Transverse colon (tissue), 4 donors: ENCODE results near the gene PITPNM1. TPM values are rescaled to one million over a fixed set of nuclear protein-coding genes. Genes with fewer than 3 reads are reported as not detected.
A peak's percentile ranks its signal among the peaks of the same experiment; 100 is the strongest.

Experiments
- DNase-seq: peaks from one replicate; pipeline ENCODE4 v3.0.0-alpha.2; 2019
- H3K27ac ChIP-seq, 4 donors: fragments of 200-600 bp; sonication (generic); 2 replicates each; pipeline ENCODE4 v1.5.1; 2016 to 2018; ENCODE audit warnings: inconsistent platforms in 4 of 4
- H3K27me3 ChIP-seq: fragments of 200-600 bp; sonication (generic); 2 replicates; pipeline ENCODE4 v1.5.1; 2017; ENCODE audit warnings: inconsistent platforms
- H3K36me3 ChIP-seq, 4 donors: fragments of 200-600 bp; sonication (generic); 2 replicates each; pipeline ENCODE4 v1.5.1; 2017 to 2019; ENCODE audit warnings: inconsistent platforms in 4 of 4
- H3K4me1 ChIP-seq, 4 donors: fragments of 200-600 bp; sonication (generic); 2 replicates each; pipeline ENCODE4 v1.5.1; 2017 to 2020; ENCODE audit warnings: inconsistent platforms in 4 of 4
- H3K4me3 ChIP-seq, 4 donors: fragments of 200-600 bp; sonication (generic); 1 replicate in 1 of 4; 2 replicates in 3 of 4; pipeline versions ENCODE4 v1.5.1 to v1.6.1; 2017 to 2019; ENCODE audit warnings: inconsistent platforms in 4 of 4
- H3K9me3 ChIP-seq, 2 donors: fragments of 200-600 bp; sonication (generic); 2 replicates each; pipeline ENCODE4 v1.5.1; 2017 to 2019; ENCODE audit warnings: inconsistent platforms in 2 of 2
- EP300 ChIP-seq: sonication (generic); formaldehyde crosslinking; IDR thresholded peaks from one replicate; pipeline ENCODE4 v1.6.1; 2017; ENCODE audit warnings: antibody characterized with exemption, low read depth
- POLR2A ChIP-seq: fragments of 450-650 bp; IDR thresholded peaks from one replicate; pipeline ENCODE4 v1.6.1; 2016; ENCODE audit warnings: antibody characterized with exemption, mild to moderate bottlenecking, moderate library complexity
- POLR2AphosphoS5 ChIP-seq, 3 donors: sonication (generic); formaldehyde crosslinking; IDR thresholded peaks; one replicate each; pipeline ENCODE4 v1.6.1; 2016; ENCODE audit warnings: antibody characterized with exemption in 3 of 3
- WGBS, 2 donors: methylation state at CpG; one replicate each; pipeline ENCODE4 v1.1.5; 2018; ENCODE audit warnings: low coverage in 1 of 2; 5-methylcytosine and 5-hydroxymethylcytosine counted together
- in situ Hi-C, 4 donors: fragments of 200-750 bp; cut with MboI; loops; one replicate each; pipeline versions ENCODE4 v1.15.0 to v1.15.1; 2017; ENCODE audit warnings: low sequenced_read_pairs in 3 of 4, low pct_ligation_motif_present in 1 of 4, low pct_unique_long_range_greater_than_20kb in 1 of 4
- intact Hi-C: fragments of 100-400 bp; cut with DNase I; formaldehyde crosslinking; loops from one replicate; pipeline ENCODE4 v1.15.1; 2023; ENCODE audit warnings: low total_unique reads
- total RNA-seq, 4 donors: library from RNA; depleted of rRNA; stranded (reverse); fragments of >200 nt; gene quantifications; one replicate each; pipeline ENCODE4 v1.1.0, GENCODE V29; 2016
- TF ChIP-seq, protein P1 (sequence below), 5 experiments: fragments of 200-600 bp in 3 of 5; fragments of 450-650 bp in 2 of 5; sonication (generic) in 3 of 5; IDR thresholded peaks; 1 replicate in 2 of 5; 2 replicates in 3 of 5; pipeline ENCODE4 v1.5.1; 2016 to 2017; ENCODE audit warnings: antibody characterized with exemption in 5 of 5, inconsistent platforms in 3 of 5, mild to moderate bottlenecking in 2 of 5, moderate library complexity in 1 of 5

Gene PITPNM1
- total RNA-seq, 4 donors from 2014 or later = 23.5 to 451 (median 60.8) TPM

DNA sequence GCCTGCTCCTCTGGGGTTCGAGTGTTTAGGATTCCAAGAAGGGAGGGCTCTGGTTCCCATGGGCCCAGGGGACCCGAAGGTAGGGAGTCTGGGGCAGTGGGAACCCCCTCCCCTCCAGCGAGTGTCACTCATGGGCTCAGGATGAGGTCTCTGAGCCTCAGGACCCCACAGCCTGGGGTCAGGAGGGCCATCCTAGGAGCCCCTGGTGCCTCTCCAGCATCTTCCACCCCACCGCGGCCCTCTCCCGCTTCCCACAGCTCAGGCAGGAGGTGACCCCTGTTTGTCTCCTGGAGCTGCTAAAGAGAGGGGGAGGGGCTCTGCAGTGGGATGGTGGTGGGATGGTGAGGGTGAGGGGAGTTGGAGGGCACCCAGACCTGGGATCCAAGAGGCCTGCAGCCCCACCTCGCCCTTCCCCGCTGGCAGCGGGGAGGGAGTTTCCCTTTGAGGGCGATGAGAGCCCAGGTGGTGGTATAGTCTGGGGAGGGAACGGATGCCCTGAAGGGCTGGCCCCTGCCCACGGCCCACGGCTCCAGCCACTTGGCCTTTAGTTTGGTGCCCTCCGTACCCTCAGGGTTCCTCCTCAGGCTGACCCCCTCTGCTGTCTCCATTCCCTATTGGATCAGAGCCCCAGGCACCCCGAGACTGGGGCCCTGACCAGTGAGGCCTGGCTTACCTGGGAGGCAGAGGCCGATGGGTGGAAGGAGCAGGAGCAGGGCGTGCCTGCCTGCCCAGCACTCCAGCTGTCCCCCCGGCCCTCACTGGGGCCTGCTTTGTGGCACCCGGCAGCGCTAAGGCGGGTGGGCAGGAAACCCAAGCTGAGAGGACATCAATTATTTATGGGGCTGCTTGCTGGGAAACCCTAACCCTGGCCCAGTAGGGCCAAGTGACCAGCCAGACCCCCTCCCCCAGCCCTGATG, 51.1 kb downstream of the PITPNM1 start:
- in situ Hi-C loops = no loop called here
- 90 to 100% methylated on average over 1 to 17 of the region's 21 CpGs for WGBS, 2 donors

DNA sequence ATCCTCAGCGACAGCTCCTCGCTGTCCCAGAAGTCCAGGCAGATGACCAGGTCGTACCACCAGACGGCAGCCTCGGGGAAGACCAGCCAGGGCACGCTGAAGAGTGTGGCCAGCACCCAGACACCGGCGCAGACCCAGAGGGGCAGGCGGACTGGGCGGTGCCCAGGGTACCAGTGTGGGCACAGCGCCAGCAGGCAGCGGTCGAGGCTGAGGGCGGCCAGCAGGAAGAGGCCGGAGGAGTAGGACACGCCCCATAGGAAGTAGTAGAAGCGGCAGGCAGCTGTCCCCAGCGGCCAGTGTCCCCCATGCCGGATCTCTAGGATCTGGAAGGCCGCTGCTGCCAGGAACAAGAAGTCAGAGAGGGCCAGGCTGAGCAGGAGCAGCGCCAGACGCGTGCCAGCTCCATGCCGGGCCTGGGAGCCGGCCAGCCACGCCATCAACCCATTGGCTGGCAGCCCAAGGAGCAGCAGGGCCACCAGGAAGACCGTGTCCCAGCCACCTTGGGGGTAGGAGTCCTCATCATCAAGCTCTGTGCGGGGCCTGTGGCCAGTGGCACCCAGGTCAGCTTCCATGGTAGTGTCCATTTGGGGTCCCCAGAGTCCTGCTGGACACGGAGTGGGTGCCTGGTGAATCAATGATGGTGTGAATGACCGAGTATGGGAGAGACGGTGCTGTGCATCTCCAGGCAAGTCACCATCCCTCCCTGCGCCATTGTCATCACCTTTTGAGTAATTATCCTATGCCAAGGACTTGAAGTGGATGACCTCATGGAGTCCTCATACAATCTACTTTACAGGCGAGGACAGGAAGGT, 52.8 kb downstream of the PITPNM1 start, which contains the start of gene GPR152:
GPR152 (minus strand) TSS at position 589 of the 812 bp plus-strand sequence; CDS start at position 584, 5 bp downstream.
- Histone ChIP-seq H3K9me3 (no peaks in the 10 kb centered on the region), H3K27ac (peak within 1 kb of the TSS in 1 of 4 donors; percentile 7), H3K36me3 (no peaks in the 10 kb centered on the region), H3K4me1 (no peaks in the 10 kb centered on the region), H3K27me3 (no peaks in the 10 kb centered on the region), H3K4me3 (no peak within 1 kb of the TSS)
- in situ Hi-C loops = no loop called here
- 83% methylated on average over 31 of the region's 33 CpGs; no CpG with 5 or more reads in 1 of the 2 donors for WGBS, 2 donors
- DNase-seq = no peak
- TF ChIP-seq EP300 = no peak
- intact Hi-C loops = no loop called here

More for the DNA sequence above, 51.1 kb downstream of the PITPNM1 start:
- no peak overlapping the region for H3K27ac ChIP-seq
- no peak for DNase-seq
- no peaks in the 10 kb centered on the region for H3K4me1 ChIP-seq
- H3K27me3 ChIP-seq = no peaks in the 10 kb centered on the region
- intact Hi-C loops = no loop called here
- H3K9me3 ChIP-seq = no peaks in the 10 kb centered on the region
- TF ChIP-seq POLR2A (no peak), POLR2AphosphoS5 (IDR thresholded peaks at IDR 0.05) (no peak), EP300 (no peak)
- TF ChIP-seq, protein P1, sequence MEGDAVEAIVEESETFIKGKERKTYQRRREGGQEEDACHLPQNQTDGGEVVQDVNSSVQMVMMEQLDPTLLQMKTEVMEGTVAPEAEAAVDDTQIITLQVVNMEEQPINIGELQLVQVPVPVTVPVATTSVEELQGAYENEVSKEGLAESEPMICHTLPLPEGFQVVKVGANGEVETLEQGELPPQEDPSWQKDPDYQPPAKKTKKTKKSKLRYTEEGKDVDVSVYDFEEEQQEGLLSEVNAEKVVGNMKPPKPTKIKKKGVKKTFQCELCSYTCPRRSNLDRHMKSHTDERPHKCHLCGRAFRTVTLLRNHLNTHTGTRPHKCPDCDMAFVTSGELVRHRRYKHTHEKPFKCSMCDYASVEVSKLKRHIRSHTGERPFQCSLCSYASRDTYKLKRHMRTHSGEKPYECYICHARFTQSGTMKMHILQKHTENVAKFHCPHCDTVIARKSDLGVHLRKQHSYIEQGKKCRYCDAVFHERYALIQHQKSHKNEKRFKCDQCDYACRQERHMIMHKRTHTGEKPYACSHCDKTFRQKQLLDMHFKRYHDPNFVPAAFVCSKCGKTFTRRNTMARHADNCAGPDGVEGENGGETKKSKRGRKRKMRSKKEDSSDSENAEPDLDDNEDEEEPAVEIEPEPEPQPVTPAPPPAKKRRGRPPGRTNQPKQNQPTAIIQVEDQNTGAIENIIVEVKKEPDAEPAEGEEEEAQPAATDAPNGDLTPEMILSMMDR (IDR thresholded peaks at IDR 0.05) = no peak
- H3K4me3 ChIP-seq = no peak overlapping the region
- H3K36me3 ChIP-seq = no peaks in the 10 kb centered on the region

DNA sequence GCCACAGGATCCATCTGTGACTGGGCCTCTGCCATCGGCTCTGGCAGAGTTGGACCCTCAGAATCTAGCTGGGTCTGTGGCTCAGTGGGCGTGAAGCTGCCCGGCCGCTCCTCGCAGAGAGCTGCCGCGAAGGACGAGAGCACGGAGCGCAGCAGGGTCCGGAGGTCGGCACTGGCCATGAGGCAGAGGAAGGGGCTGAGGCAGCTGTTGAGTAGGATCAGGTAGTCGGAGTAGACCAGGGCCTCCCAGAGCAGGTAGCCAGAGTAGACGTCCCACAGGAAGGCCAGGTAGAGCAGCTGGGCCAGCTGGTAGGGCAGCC, 53.5 kb downstream of the PITPNM1 start:
- no peaks in the 10 kb centered on the region for H3K9me3 ChIP-seq
- H3K36me3 ChIP-seq = no peaks in the 10 kb centered on the region
- H3K4me3 ChIP-seq = no peak overlapping the region
- WGBS, 2 donors = 94% methylated on average over 14 of the region's 14 CpGs; no CpG with 5 or more reads in 1 of the 2 donors
- intact Hi-C loops = no loop called here
- no peaks in the 10 kb centered on the region for H3K4me1 ChIP-seq
- H3K27me3 ChIP-seq = no peaks in the 10 kb centered on the region
- in situ Hi-C loops = no loop called here
- TF ChIP-seq POLR2AphosphoS5 (IDR thresholded peaks at IDR 0.05) (no peak), EP300 (no peak), POLR2A (no peak)
- TF ChIP-seq, protein P1 (IDR thresholded peaks at IDR 0.05) = no peak
- no peak for DNase-seq
- H3K27ac ChIP-seq = no peak overlapping the region

DNA sequence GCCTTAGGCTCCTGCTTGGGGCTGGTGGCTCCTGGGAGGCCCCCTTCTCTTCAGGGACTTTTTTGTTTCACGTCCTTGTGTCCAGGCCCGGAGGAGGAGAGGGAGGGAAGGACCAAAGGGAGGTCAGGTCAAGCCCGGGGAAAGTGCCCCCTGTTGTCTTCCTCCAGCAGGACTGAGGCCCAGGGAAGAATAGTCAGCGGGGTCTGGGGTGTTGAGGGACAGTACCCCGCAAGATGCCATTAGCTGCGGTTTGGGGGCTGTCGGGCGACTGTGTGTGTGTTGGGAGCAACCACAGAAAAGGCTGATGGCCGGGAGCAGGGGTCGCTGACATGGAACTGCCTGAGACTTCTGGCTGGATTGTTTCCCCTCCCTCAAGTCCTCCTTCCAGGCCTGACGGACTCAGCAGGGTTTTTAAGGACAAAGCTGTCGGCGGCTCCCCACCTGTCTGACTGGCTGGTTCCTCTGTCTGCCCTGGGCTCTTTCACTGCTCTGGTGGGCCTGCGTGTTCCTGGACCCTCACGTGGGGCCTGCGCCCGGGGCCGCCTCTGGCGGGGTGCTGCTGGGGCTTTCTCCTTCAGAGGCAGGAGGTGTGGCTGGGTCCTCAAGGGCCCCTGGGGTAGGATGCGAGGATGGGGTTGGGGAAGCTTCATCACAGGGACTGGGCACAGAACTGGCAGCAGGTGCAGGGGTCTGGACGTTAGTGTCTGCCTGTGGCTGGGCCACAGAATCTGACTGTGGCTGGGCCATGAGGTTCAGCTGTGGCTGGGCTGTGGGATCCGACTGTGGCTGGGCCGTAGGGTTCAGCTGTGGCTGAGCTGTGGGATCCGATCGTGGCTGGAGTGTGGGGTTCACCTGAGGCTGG, 54.1 kb downstream of the PITPNM1 start:
- 87 to 100% methylated on average over 6 to 25 of the region's 25 CpGs for WGBS, 2 donors
- Histone ChIP-seq H3K9me3 (no peaks in the 10 kb centered on the region), H3K27me3 (no peaks in the 10 kb centered on the region), H3K36me3 (no peaks in the 10 kb centered on the region), H3K4me3 (no peak overlapping the region), H3K27ac (no peak overlapping the region), H3K4me1 (no peaks in the 10 kb centered on the region)
- TF ChIP-seq POLR2A (no peak), POLR2AphosphoS5 (IDR thresholded peaks at IDR 0.05) (no peak), EP300 (no peak)
- TF ChIP-seq, protein P1 (IDR thresholded peaks at IDR 0.05) = no peak
- intact Hi-C loops (no loop called here), in situ Hi-C loops (no loop called here)
- DNase-seq = no peak
